PC-3 (cell line): ENCODE data around the gene MARCHF6. TPM values are rescaled to one million over a fixed set of nuclear protein-coding genes. Genes with fewer than 3 reads are reported as not detected.
A peak's percentile ranks its signal among the peaks of the same experiment; 100 is the strongest.
"Not testable (repeated sequence)": the region's sequence is repeated elsewhere in the genome, so short reads cannot be mapped to it uniquely, and the experiment has no call there.

Experiments used
- ATAC-seq: fragments of 200-7000 bp; cut with Tn5 transposase; 2 replicates; pipeline ENCODE4 v1.9.1; 2020; ENCODE audit warnings: mild to moderate bottlenecking, moderate library complexity
- BruUV-seq: library from RNA; stranded (reverse); fragments of 400-500 nt; replicated peaks from 2 replicates; lab custom pipeline; 2021; lab: Mats Ljungman, UMichigan
- CTCF ChIA-PET: fragments of 300-600 bp; sonication (Branson Sonifier 250); formaldehyde crosslinking; loops from one replicate; lab custom pipeline; 2022; ENCODE audit warnings: antibody characterized with exemption; lab: Charles Lee
- POLR2A ChIA-PET: fragments of 300-600 bp; sonication (Branson Sonifier 250); formaldehyde crosslinking; loops from one replicate; lab custom pipeline; 2022; ENCODE audit warnings: antibody characterized with exemption; ENCODE audit not compliant: unreplicated experiment; lab: Charles Lee
- DNase-seq: peaks from one replicate; pipeline ENCODE4 v3.0.0-alpha.2; 2015
- H2AFZ ChIP-seq: fragments of 300-600 bp; sonication (generic); 2 replicates; pipeline ENCODE4 v1.6.0; 2016; ENCODE audit warnings: antibody characterized with exemption, low read length
- H3F3A ChIP-seq: fragments of 300-600 bp; sonication (generic); one replicate; pipeline ENCODE4 v1.6.0; 2017; ENCODE audit warnings: antibody characterized with exemption, low read length, control low read depth, mild to moderate bottlenecking; ENCODE audit not compliant: unreplicated experiment
- H3K27ac ChIP-seq: fragments of 300-600 bp; sonication (generic); 2 replicates; pipeline ENCODE4 v1.5.1; 2016; ENCODE audit warnings: mild to moderate bottlenecking, low read length
- H3K27me3 ChIP-seq: fragments of 300-600 bp; sonication (generic); 2 replicates; pipeline ENCODE4 v1.6.1; 2016; ENCODE audit warnings: low read length, mixed read lengths
- H3K36me3 ChIP-seq: fragments of 300-600 bp; sonication (generic); 2 replicates; pipeline ENCODE4 v1.6.1; 2016; ENCODE audit warnings: low read depth, mixed run types, low read length, mixed read lengths
- H3K4me1 ChIP-seq: fragments of 300-600 bp; sonication (generic); 2 replicates; pipeline ENCODE4 v1.5.1; 2016; ENCODE audit warnings: low read length; ENCODE audit not compliant: insufficient read depth
- H3K4me2 ChIP-seq: fragments of 300-600 bp; sonication (generic); 2 replicates; pipeline ENCODE4 v1.6.0; 2016; ENCODE audit warnings: low read length
- H3K4me3 ChIP-seq: fragments of 300-600 bp; sonication (generic); 2 replicates; pipeline ENCODE4 v1.5.1; 2016; ENCODE audit warnings: mild to moderate bottlenecking, low read length, mixed read lengths
- H3K79me2 ChIP-seq: fragments of 300-600 bp; sonication (generic); 2 replicates; pipeline ENCODE4 v1.6.1; 2017; ENCODE audit warnings: low read length, mixed read lengths
- H3K9ac ChIP-seq: fragments of 300-600 bp; sonication (generic); 2 replicates; pipeline ENCODE4 v1.6.0; 2016; ENCODE audit warnings: mild to moderate bottlenecking, low read length
- H3K9me2 ChIP-seq: fragments of 300-600 bp; sonication (generic); replicated peaks from 2 replicates; pipeline ENCODE4 v1.6.1; 2016; ENCODE audit warnings: mixed run types, low read length, mixed read lengths
- H3K9me3 ChIP-seq: fragments of 300-600 bp; sonication (generic); 2 replicates; pipeline ENCODE4 v1.6.1; 2016; ENCODE audit warnings: low read length, mixed read lengths
- H4K20me1 ChIP-seq: fragments of 300-600 bp; sonication (generic); 2 replicates; pipeline ENCODE4 v1.6.1; 2016; ENCODE audit warnings: low read length, mixed read lengths
- CTCF ChIP-seq: fragments of 300-600 bp; sonication (generic); conservative IDR thresholded peaks from 2 replicates; pipeline ENCODE4 v1.5.1; 2017; ENCODE audit warnings: antibody characterized with exemption, low read depth, mild to moderate bottlenecking, low read length
- EZH2 ChIP-seq: fragments of 300-600 bp; sonication (generic); IDR thresholded peaks from one replicate; pipeline ENCODE4 v1.6.1; 2017; ENCODE audit warnings: antibody characterized with exemption, mild to moderate bottlenecking, low read length; ENCODE audit not compliant: unreplicated experiment
- EZH2phosphoT487 ChIP-seq: fragments of 300-600 bp; sonication (generic); IDR thresholded peaks from 2 replicates; pipeline ENCODE4 v1.6.1; 2018; ENCODE audit warnings: mild to moderate bottlenecking, antibody characterized with exemption, low read length, borderline replicate concordance
- intact Hi-C: fragments of 100-400 bp; cut with micrococcal nuclease; formaldehyde crosslinking; loops from 2 replicates; pipeline ENCODE4 v1.9.0; 2023
- total RNA-seq: library from RNA; depleted of rRNA; stranded (reverse); fragments of >200 nt; gene quantifications from 2 replicates; pipeline ENCODE4 v1.2.3, GENCODE V29; 2014

Gene MARCHF6
- total RNA-seq, 1 experiment from 2014 or later, result 140 TPM

GRCh38 chr5:10310066-10310779 lies 43.3 kb upstream of the MARCHF6 start:
- H3K4me1 ChIP-seq, result peaks cover 39% of the 10 kb centered on the region

GRCh38 chr5:10310835-10311570 lies 42.5 kb upstream of the MARCHF6 start:
- CTCF ChIA-PET, result interaction anchor here (1.4 kb wide), 1 partner anchor 27 kb away, joined by 4 read pairs; no protein-coding TSS in a partner anchor
- peak; percentile 50 for DNase-seq

More at GRCh38 chr5:10310066-10310779, 43.3 kb upstream of the MARCHF6 start:
- Histone ChIP-seq H3K27me3 (no peaks in the 10 kb centered on the region), H3K36me3 (no peaks in the 10 kb centered on the region), H3F3A (peaks cover 15% of the 10 kb centered on the region), H3K9ac (peak overlapping the region; percentile 32), H3K9me3 (no peaks in the 10 kb centered on the region), H3K4me2 (peak overlapping the region; percentile 72), H3K27ac (peak overlapping the region; percentile 84), H3K79me2 (peaks cover 25% of the 10 kb centered on the region), H3K9me2 (no peaks in the 10 kb centered on the region), H4K20me1 (no peaks in the 10 kb centered on the region), H3K4me3 (peak overlapping the region; percentile 23), H2AFZ (peak overlapping the region; percentile 51)
- ATAC-seq (peak; percentile 76), DNase-seq (peak; percentile 99)
- BruUV-seq, result no TSS peak
- CTCF ChIA-PET, result interaction anchor here (1.4 kb wide), 1 partner anchor 26 kb away, joined by 4 read pairs; no protein-coding TSS in a partner anchor
- no peak for TF ChIP-seq EZH2
- TF ChIP-seq EZH2phosphoT487, result no peak
- no peak for TF ChIP-seq CTCF
- intact Hi-C loops, result loop anchor here (1.0 kb wide), 1 partner anchor 43 kb away; the partner anchor contains the start of gene MARCHF6
- POLR2A ChIA-PET, result interaction anchor here (1.0 kb wide), 1 partner anchor 43 kb away, joined by 3 read pairs; the partner anchor contains the start of gene MARCHF6

More at GRCh38 chr5:10310835-10311570, 42.5 kb upstream of the MARCHF6 start:
- H4K20me1 ChIP-seq, H3K27me3 ChIP-seq, POLR2A ChIA-PET, BruUV-seq, H3K9me3 ChIP-seq, H3K36me3 ChIP-seq, H3K9me2 ChIP-seq: not testable (repeated sequence)
- Histone ChIP-seq H3K9ac (peak overlapping the region; percentile 32), H3K4me1 (peaks cover 38% of the 10 kb centered on the region), H3F3A (peaks cover 15% of the 10 kb centered on the region), H2AFZ (peak overlapping the region; percentile 51), H3K79me2 (peaks cover 17% of the 10 kb centered on the region), H3K4me2 (peak overlapping the region; percentile 72), H3K27ac (peak overlapping the region; percentile 84), H3K4me3 (0 out of 2 replicates have a peak overlapping the region, but pooled peaks have one; percentile 1)
- peak; percentile 28 for ATAC-seq
- intact Hi-C loops, result loop anchor here (1.0 kb wide), 1 partner anchor 42 kb away; the partner anchor contains the start of gene MARCHF6
